HG02759 (cell line): ENCODE results near the gene BYSL.

Experiments used
- ATAC-seq: cut with Tn5 transposase; IDR thresholded peaks from one replicate; pipeline ENCODE4 v1.9.1; 2021; ENCODE audit warnings: mild to moderate bottlenecking, moderate library complexity; ENCODE audit not compliant: unreplicated experiment

Gene BYSL

GRCh38 chr6:41974281-41974825 lies 53.1 kb downstream of the BYSL start:
- ATAC-seq, result no peak

- no peak for ATAC-seq
These were observed 54.0 kb downstream of the BYSL start for GRCh38 chr6:41975276-41975675.

DNA sequence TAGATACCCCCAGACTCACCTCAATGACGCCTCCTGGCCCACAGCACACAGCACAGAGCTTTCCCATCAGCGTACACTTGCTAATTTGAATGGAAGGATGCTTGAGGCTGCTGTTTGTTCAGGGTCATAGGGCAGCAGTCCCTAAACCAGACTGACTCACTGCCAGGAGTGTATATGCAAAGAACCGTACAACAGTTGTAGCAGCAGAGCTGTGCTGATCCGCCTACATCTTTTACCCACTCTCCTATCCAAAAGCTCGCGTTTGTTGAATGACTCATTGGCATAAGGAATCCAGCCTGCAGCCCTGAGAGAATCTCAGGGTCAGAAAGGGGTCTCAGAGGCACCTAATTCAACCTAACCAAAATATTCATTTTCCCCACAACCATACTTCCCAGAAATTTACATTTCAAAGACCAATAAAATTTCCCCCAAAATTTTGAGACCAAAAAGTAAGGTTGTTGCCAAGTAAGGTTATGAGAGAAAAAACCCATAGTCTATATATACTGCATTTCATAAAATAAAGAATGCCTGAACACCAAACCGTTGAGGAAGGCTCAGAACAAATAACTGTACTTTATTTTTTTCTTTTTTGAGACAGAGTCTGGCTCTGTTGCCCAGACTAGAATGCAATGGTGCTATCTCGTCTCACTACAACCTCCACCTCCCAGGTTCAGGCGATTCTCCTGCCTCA lies 55.6 kb downstream of the BYSL start:
- ATAC-seq, result peak; percentile 54
